Measurements from ENCODE around the gene ZBED6.
"Not testable (repeated sequence)": the region's sequence is repeated elsewhere in the genome, so short reads cannot be mapped to it uniquely, and the experiment has no call there.

The ZBED6 gene

DNA sequence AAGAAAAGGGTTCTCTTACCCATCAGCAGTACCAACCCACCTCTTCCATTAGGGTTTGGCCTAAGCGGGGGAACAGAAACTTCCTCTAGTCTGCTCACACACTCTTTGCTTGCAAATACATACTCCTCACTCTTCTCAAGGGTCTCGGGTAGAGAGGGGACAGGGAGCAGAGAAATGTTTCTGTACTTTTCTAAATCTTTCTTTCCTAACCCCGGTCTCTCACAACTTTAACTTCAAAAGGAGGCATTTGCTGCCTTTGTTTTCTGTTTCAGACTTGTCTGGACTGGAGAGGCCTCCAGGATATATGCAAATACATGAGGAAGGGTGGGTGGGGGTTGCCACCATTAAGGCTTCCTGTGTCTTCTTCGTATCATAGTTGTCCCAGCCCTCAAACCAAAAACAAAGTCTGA is 41.0 kb upstream of the ZBED6 start:
- Histone ChIP-seq H3K4me2 (ENCODE audit: low read length) (peak overlapping the region; percentile 55), H3K4me3 (ENCODE audit: low read length) (no peak overlapping the region), H3K79me2 (ENCODE audit: low read length) (no peaks in the 10 kb centered on the region), H3K36me3 (replicated peaks; ENCODE audit: low read depth, low read length) (no peaks in the 10 kb centered on the region), H3K27me3 (ENCODE audit: low read depth, low read length) (no peaks in the 10 kb centered on the region), H2AFZ (ENCODE audit: low read depth, low read length) (peak overlapping the region; percentile 97), H3K27ac (ENCODE audit: low read length) (no peak overlapping the region), H4K20me1 (ENCODE audit: insufficient read depth, low read length) (no peaks in the 10 kb centered on the region), H3K4me1 (ENCODE audit: low read length) (peaks cover 20% of the 10 kb centered on the region), H3K9me3 (ENCODE audit: insufficient read depth, low read length) (no peaks in the 10 kb centered on the region), H3K9ac (ENCODE audit: low read length) (no peak overlapping the region)
- TF ChIP-seq EZH2phosphoT487 (IDR thresholded peaks at IDR 0.05; ENCODE audit: low read depth): no peak
- TF ChIP-seq, protein P1, sequence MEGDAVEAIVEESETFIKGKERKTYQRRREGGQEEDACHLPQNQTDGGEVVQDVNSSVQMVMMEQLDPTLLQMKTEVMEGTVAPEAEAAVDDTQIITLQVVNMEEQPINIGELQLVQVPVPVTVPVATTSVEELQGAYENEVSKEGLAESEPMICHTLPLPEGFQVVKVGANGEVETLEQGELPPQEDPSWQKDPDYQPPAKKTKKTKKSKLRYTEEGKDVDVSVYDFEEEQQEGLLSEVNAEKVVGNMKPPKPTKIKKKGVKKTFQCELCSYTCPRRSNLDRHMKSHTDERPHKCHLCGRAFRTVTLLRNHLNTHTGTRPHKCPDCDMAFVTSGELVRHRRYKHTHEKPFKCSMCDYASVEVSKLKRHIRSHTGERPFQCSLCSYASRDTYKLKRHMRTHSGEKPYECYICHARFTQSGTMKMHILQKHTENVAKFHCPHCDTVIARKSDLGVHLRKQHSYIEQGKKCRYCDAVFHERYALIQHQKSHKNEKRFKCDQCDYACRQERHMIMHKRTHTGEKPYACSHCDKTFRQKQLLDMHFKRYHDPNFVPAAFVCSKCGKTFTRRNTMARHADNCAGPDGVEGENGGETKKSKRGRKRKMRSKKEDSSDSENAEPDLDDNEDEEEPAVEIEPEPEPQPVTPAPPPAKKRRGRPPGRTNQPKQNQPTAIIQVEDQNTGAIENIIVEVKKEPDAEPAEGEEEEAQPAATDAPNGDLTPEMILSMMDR (IDR thresholded peaks at IDR 0.05; ENCODE audit: low read depth, low read length): no peak

DNA sequence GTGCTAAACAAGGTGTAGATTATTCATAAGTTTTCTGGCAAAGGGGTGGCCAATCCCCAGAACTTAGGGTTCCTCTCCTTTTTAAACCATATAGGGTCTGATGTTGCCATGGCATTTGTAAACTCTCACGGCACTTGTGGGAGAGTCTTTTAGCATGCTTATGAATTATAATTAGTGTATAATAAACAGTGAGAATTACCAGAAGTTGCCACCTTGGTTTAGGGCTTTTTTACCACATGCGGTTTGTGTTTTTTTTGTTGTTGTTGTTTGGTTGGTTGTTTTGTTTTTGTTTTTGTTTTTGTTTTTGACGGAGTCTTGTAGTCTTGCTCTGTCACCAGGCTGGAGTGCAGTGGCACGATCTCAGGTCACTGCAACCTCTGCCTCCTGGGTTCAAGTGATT is 39.4 kb upstream of the ZBED6 start:
- H3K79me2 ChIP-seq (ENCODE audit: low read length): no peaks in the 10 kb centered on the region
- no peaks in the 10 kb centered on the region for H3K9me3 ChIP-seq (ENCODE audit: insufficient read depth, low read length)
- H3K36me3 ChIP-seq (replicated peaks; ENCODE audit: low read depth, low read length): no peaks in the 10 kb centered on the region
- TF ChIP-seq, protein P1 (IDR thresholded peaks at IDR 0.05; ENCODE audit: low read depth, low read length): no peak
- TF ChIP-seq EZH2phosphoT487 (IDR thresholded peaks at IDR 0.05; ENCODE audit: low read depth): no peak
- H3K27me3 ChIP-seq (ENCODE audit: low read depth, low read length): no peaks in the 10 kb centered on the region
- no peaks in the 10 kb centered on the region for H4K20me1 ChIP-seq (ENCODE audit: insufficient read depth, low read length)
- H3K4me2 ChIP-seq (ENCODE audit: low read length): no peak overlapping the region
- H3K4me1 ChIP-seq (ENCODE audit: low read length): peaks cover 20% of the 10 kb centered on the region
- no peak overlapping the region for H3K27ac ChIP-seq (ENCODE audit: low read length)
- H3K9ac ChIP-seq (ENCODE audit: low read length): no peak overlapping the region
- no peak overlapping the region for H3K4me3 ChIP-seq (ENCODE audit: low read length)
- H2AFZ ChIP-seq (ENCODE audit: low read depth, low read length): no peak overlapping the region

DNA sequence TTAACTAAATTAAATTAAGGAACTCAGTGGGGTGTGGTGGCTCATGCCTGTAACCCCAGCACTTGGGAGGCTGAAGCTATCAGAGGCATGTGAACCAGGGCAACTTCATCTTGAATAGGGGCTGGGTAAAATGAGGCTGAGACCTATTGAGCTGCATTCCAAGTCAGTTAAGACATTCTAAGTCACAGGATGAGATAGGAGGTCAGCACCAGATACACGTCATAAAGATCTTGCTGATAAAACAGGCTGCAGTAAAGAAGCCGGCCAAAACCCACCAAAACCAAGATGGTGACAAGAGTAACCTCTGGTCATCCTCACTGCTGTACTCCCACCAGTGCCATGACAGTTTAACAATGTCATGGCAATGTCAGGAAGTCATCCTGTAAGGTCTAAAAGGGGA is 36.7 kb upstream of the ZBED6 start:
- H3K27ac ChIP-seq (ENCODE audit: low read length); H3K79me2 ChIP-seq (ENCODE audit: low read length); H3K9me3 ChIP-seq (ENCODE audit: insufficient read depth, low read length); H2AFZ ChIP-seq (ENCODE audit: low read depth, low read length); H3K4me2 ChIP-seq (ENCODE audit: low read length); H4K20me1 ChIP-seq (ENCODE audit: insufficient read depth, low read length); H3K36me3 ChIP-seq (replicated peaks; ENCODE audit: low read depth, low read length); H3K4me3 ChIP-seq (ENCODE audit: low read length); H3K9ac ChIP-seq (ENCODE audit: low read length); H3K27me3 ChIP-seq (ENCODE audit: low read depth, low read length): not testable (repeated sequence)
- H3K4me1 ChIP-seq (ENCODE audit: low read length): peaks cover 12% of the 10 kb centered on the region

DNA sequence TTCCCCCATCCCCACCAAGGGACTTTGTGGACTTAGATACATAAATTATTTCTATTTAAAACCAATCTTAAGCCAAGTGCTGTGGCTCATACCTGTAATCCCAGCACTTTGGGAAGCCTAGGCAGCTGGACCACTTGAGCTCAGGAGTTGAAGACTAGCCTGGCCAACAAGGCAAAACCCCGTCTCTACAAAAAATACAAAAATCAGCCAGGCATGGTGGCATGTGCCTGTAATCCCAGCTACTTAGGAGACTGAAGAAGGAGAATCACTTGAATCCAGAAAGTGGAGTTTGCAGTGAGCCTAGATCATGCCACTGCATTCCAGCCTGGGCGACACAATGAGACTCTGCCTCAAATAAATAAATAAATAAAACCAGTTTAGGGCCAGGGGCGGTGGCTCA is 34.9 kb upstream of the ZBED6 start:
- Histone ChIP-seq H4K20me1 (ENCODE audit: insufficient read depth, low read length) (no peaks in the 10 kb centered on the region), H3K27me3 (ENCODE audit: low read depth, low read length) (no peaks in the 10 kb centered on the region), H3K9me3 (ENCODE audit: insufficient read depth, low read length) (no peaks in the 10 kb centered on the region; the same call in 1 of the 2 replicates), H3K27ac (ENCODE audit: low read length) (no peak overlapping the region), H2AFZ (ENCODE audit: low read depth, low read length) (no peak overlapping the region), H3K4me1 (ENCODE audit: low read length) (peaks cover 11% of the 10 kb centered on the region), H3K4me2 (ENCODE audit: low read length) (no peak overlapping the region), H3K79me2 (ENCODE audit: low read length) (no peaks in the 10 kb centered on the region), H3K4me3 (ENCODE audit: low read length) (no peak overlapping the region), H3K9ac (ENCODE audit: low read length) (no peak overlapping the region), H3K36me3 (replicated peaks; ENCODE audit: low read depth, low read length) (no peaks in the 10 kb centered on the region)
- no peak for TF ChIP-seq EZH2phosphoT487 (IDR thresholded peaks at IDR 0.05; ENCODE audit: low read depth)
- TF ChIP-seq, protein P1 (IDR thresholded peaks at IDR 0.05; ENCODE audit: low read depth, low read length): no peak

DNA sequence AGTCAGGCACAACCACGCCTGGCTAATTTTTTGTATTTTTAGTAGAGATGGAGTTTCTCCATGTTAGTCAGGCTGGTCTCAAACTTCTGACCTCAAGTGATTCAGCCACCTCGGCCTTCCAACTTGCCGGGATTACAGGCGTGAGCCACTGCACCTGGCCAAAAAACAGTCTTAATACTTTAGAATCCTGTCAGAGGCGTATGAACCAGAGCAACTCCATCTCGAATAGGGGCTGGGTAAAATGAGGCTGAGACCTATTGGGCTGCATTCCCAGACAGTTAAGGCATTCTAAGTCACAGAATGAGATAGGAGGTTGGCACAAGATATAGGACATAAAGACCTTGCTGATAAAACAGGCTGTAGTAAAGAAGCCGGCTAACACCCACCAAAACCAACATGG is 33.5 kb upstream of the ZBED6 start:
- not testable (repeated sequence) for H3K4me3 ChIP-seq (ENCODE audit: low read length); H3K27me3 ChIP-seq (ENCODE audit: low read depth, low read length); H2AFZ ChIP-seq (ENCODE audit: low read depth, low read length); H3K79me2 ChIP-seq (ENCODE audit: low read length); H3K9me3 ChIP-seq (ENCODE audit: insufficient read depth, low read length); H3K27ac ChIP-seq (ENCODE audit: low read length); H3K36me3 ChIP-seq (replicated peaks; ENCODE audit: low read depth, low read length); H3K4me2 ChIP-seq (ENCODE audit: low read length); H3K9ac ChIP-seq (ENCODE audit: low read length); H4K20me1 ChIP-seq (ENCODE audit: insufficient read depth, low read length)
- H3K4me1 ChIP-seq (ENCODE audit: low read length): peaks cover 11% of the 10 kb centered on the region
